SK-N-SH (cell line): ENCODE measurements around the gene SP2. TPM values are rescaled to one million over a fixed set of nuclear protein-coding genes. Genes with fewer than 3 reads are reported as not detected.

Experiments
- CTCF ChIA-PET: fragments of 300-600, 350-600 bp; formaldehyde crosslinking; extraction: SDS; loops from one replicate; lab custom pipeline; 2021; lab: Yijun Ruan, JAX
- POLR2A ChIA-PET: fragments of 350-600 bp; sonication (Branson Sonifier 250); formaldehyde crosslinking; extraction: SDS; loops from one replicate; lab custom pipeline; 2020; ENCODE audit warnings: antibody characterized with exemption, inconsistent platforms; lab: Yijun Ruan, JAX
- DNase-seq: peaks from one replicate; pipeline ENCODE4 v3.0.0; 2012
- H2AFZ ChIP-seq: fragments of 200-600 bp; sonication (generic); 2 replicates; pipeline ENCODE4 v1.8.1; 2016; ENCODE audit warnings: antibody characterized with exemption, mild to moderate bottlenecking, low read depth
- H3F3A ChIP-seq: fragments of 200-600 bp; sonication (generic); replicated peaks from 2 replicates; pipeline ENCODE3; 2016; ENCODE audit warnings: antibody characterized with exemption, mild to moderate bottlenecking; ENCODE audit not compliant: insufficient read depth
- H3K27ac ChIP-seq, 2 experiments: fragments of 200-500 bp in 1 of 2; fragments of 200-600 bp in 1 of 2; sonication (Bioruptor generic) in 1 of 2; sonication (generic), shearing (Covaris generic) in 1 of 2; 2 replicates each; pipeline versions ENCODE4 v1.5.1 to v1.6.1; 2014 to 2016; ENCODE audit warnings: low read depth in 2 of 2, inconsistent platforms in 1 of 2, low read length in 1 of 2, mild to moderate bottlenecking in 1 of 2, mixed read lengths in 1 of 2
- H3K27me3 ChIP-seq: fragments of 200-600 bp; sonication (generic), shearing (Covaris generic); 2 replicates; pipeline ENCODE4 v1.6.1; 2016; ENCODE audit warnings: mixed run types; ENCODE audit not compliant: insufficient read depth
- H3K36me3 ChIP-seq, 2 experiments: fragments of 200-500 bp in 1 of 2; fragments of 200-600 bp in 1 of 2; sonication (Bioruptor generic) in 1 of 2; sonication (generic) in 1 of 2; replicated peaks in 1 of 2; 2 replicates each; pipeline versions ENCODE3 to v1.5.1; 2014 to 2016; ENCODE audit warnings: low read length in 1 of 2, mild to moderate bottlenecking in 1 of 2; ENCODE audit not compliant: insufficient read depth in 2 of 2, control insufficient read depth in 1 of 2
- H3K4me1 ChIP-seq, 2 experiments: fragments of 200-500 bp in 1 of 2; fragments of 200-600 bp in 1 of 2; sonication (Bioruptor generic) in 1 of 2; sonication (generic), shearing (Covaris generic) in 1 of 2; 2 replicates each; pipeline versions ENCODE4 v1.5.1 to v1.6.1; 2014 to 2016; ENCODE audit warnings: low read depth in 1 of 2, low read length in 1 of 2, mixed run types in 1 of 2; ENCODE audit not compliant: insufficient read depth in 2 of 2, control insufficient read depth in 1 of 2
- H3K4me2 ChIP-seq: fragments of 200-600 bp; sonication (generic), shearing (Covaris generic); 2 replicates; pipeline ENCODE4 v1.6.1; 2017; ENCODE audit warnings: mixed run types
- H3K4me3 ChIP-seq, 2 experiments: fragments of 200-500 bp in 1 of 2; fragments of 200-600 bp in 1 of 2; sonication (Bioruptor generic) in 1 of 2; sonication (generic), shearing (Covaris generic) in 1 of 2; 2 replicates each; pipeline versions ENCODE4 v1.5.1 to v1.8.1; 2014 to 2016; ENCODE audit warnings: low read depth in 2 of 2, inconsistent platforms in 1 of 2, low read length in 1 of 2, mild to moderate bottlenecking in 1 of 2, mixed read lengths in 1 of 2, moderate library complexity in 1 of 2
- H3K79me2 ChIP-seq: fragments of 200-600 bp; sonication (generic); 2 replicates; pipeline ENCODE4 v1.8.1; 2017; ENCODE audit warnings: mild to moderate bottlenecking; ENCODE audit not compliant: insufficient read depth
- H3K9ac ChIP-seq: fragments of 200-600 bp; sonication (generic); 2 replicates; pipeline ENCODE4 v1.6.1; 2017; ENCODE audit warnings: mixed run types
- H3K9me2 ChIP-seq: fragments of 200-600 bp; sonication (generic); 2 replicates; pipeline ENCODE4 v1.6.1; 2017; ENCODE audit warnings: mixed run types
- H3K9me3 ChIP-seq: fragments of 200-600 bp; sonication (generic); 2 replicates; pipeline ENCODE4 v1.6.1; 2017; ENCODE audit warnings: mixed run types, mild to moderate bottlenecking, moderate library complexity
- H4K20me1 ChIP-seq: fragments of 200-600 bp; sonication (generic); 2 replicates; pipeline ENCODE4 v1.6.1; 2017; ENCODE audit warnings: mild to moderate bottlenecking, mixed run types; ENCODE audit not compliant: insufficient read depth
- CHD2 ChIP-seq: fragments of 150-350 bp; IDR thresholded peaks from 2 replicates; pipeline ENCODE4 v1.6.1; 2018; ENCODE audit warnings: low read length; ENCODE audit not compliant: partially characterized antibody
- EP300 ChIP-seq, 2 experiments: IDR thresholded peaks; 2 replicates each; pipeline versions ENCODE4 v1.4.0 to v1.6.1; 2012; ENCODE audit warnings: borderline replicate concordance in 1 of 2, low read depth in 1 of 2, low read length in 1 of 2
- EZH2phosphoT487 ChIP-seq: fragments of 200-600 bp; sonication (generic); IDR thresholded peaks from 2 replicates; pipeline ENCODE4 v1.6.1; 2017; ENCODE audit warnings: low read depth, mixed run types, mild to moderate bottlenecking, antibody characterized with exemption, moderate library complexity, borderline replicate concordance
- FOXM1 ChIP-seq: IDR thresholded peaks from 2 replicates; pipeline ENCODE4 v1.4.0; 2012; ENCODE audit warnings: low read depth, mild to moderate bottlenecking
- GATA2 ChIP-seq: sonication (generic); formaldehyde crosslinking; IDR thresholded peaks from 2 replicates; pipeline ENCODE4 v1.5.0; 2020; ENCODE audit warnings: mild to moderate bottlenecking, missing genetic modification reagents
- JUND ChIP-seq: IDR thresholded peaks from 2 replicates; pipeline ENCODE4 v1.4.0; 2012
- MEF2A ChIP-seq: IDR thresholded peaks from 2 replicates; pipeline ENCODE4 v1.4.0; 2012; ENCODE audit warnings: low read depth, borderline replicate concordance
- MXI1 ChIP-seq: IDR thresholded peaks from 2 replicates; pipeline ENCODE4 v1.6.1; 2012; ENCODE audit warnings: mild to moderate bottlenecking, low read depth, low read length, improper control_type of control experiment
- RAD21 ChIP-seq: IDR thresholded peaks from 2 replicates; pipeline ENCODE4 v1.6.1; 2012; ENCODE audit warnings: mild to moderate bottlenecking, low read length
- REST ChIP-seq: IDR thresholded peaks from 2 replicates; pipeline ENCODE4 v1.6.1; 2012; ENCODE audit warnings: mild to moderate bottlenecking, low read depth, low read length, moderate library complexity
- RFX5 ChIP-seq: IDR thresholded peaks from 2 replicates; pipeline ENCODE4 v1.6.1; 2012; ENCODE audit warnings: mild to moderate bottlenecking, improper control_type of control experiment, low read length
- SMC3 ChIP-seq: IDR thresholded peaks from 2 replicates; pipeline ENCODE4 v1.6.1; 2012; ENCODE audit warnings: low read depth, low read length, improper control_type of control experiment
- TCF12 ChIP-seq: IDR thresholded peaks from 2 replicates; pipeline ENCODE4 v1.4.0; 2012
- WGBS: methylation state at CpG from one replicate; pipeline ENCODE4 v1.1.6; 2017; ENCODE audit warnings: low lambda C conversion rate; 5-methylcytosine and 5-hydroxymethylcytosine counted together
- polyA plus RNA-seq, 3 experiments: library from polyadenylated mRNA; depleted of rRNA; stranded (reverse); fragments of >200 nt; gene quantifications; 2 replicates each; pipeline ENCODE4 v1.2.3, GENCODE V29; 2012

The SP2 gene
- polyA plus RNA-seq, 1 of the 3 experiments (the other 2 are of a cell fraction): 16.7 TPM

- H3K4me1 ChIP-seq: peaks cover 3 to 8% of the 10 kb centered on the region in 2 experiments; a peak in 2 of 4 replicates
- H3F3A ChIP-seq: peaks cover 4% of the 10 kb centered on the region
- no peaks in the 10 kb centered on the region for H3K9me3 ChIP-seq
- POLR2A ChIA-PET: no interaction called here
- peaks cover 19% of the 10 kb centered on the region; the same call in 1 of the 2 replicates for H3K79me2 ChIP-seq
- CTCF ChIA-PET: no interaction called here
- DNase-seq: no peak
- H3K36me3 ChIP-seq: no peaks in the 10 kb centered on the region
- no peak for TF ChIP-seq RFX5
- TF ChIP-seq REST: no peak
- TF ChIP-seq RAD21: no peak
- TF ChIP-seq EP300 (IDR thresholded peaks at IDR 0.05; ENCODE audit: borderline replicate concordance in 1 of 2, low read depth in 1 of 2, low read length in 1 of 2): no peak
- TF ChIP-seq CHD2: no peak
- no peak for TF ChIP-seq SMC3
- no peak for TF ChIP-seq JUND
- no peak for TF ChIP-seq MEF2A
- no peak for TF ChIP-seq FOXM1
- 95% methylated on average over 3 of the region's 3 CpGs for WGBS
- H3K4me3 ChIP-seq: no peak overlapping the region
- no peak overlapping the region for H3K9ac ChIP-seq
- H2AFZ ChIP-seq: no peak overlapping the region
- H3K4me2 ChIP-seq: no peak overlapping the region
- H3K27ac ChIP-seq: no peak overlapping the region
- no peaks in the 10 kb centered on the region for H3K9me2 ChIP-seq
- no peaks in the 10 kb centered on the region for H3K27me3 ChIP-seq
- H4K20me1 ChIP-seq: no peaks in the 10 kb centered on the region
Measured at GRCh38 chr17:47906443-47906842, 10.4 kb downstream of the SP2 start.

- no peaks in the 10 kb centered on the region for H3K9me3 ChIP-seq
- no peak for DNase-seq
- peaks cover 4% of the 10 kb centered on the region for H3F3A ChIP-seq
- no peak overlapping the region for H2AFZ ChIP-seq
- no peaks in the 10 kb centered on the region for H4K20me1 ChIP-seq
- no peaks in the 10 kb centered on the region for H3K9me2 ChIP-seq
- peaks cover 3 to 8% of the 10 kb centered on the region in 2 experiments; a peak in 2 of 4 replicates for H3K4me1 ChIP-seq
- no peak overlapping the region; the same call in 1 of the 2 replicates for H3K4me2 ChIP-seq
- peaks cover 7% of the 10 kb centered on the region; the same call in 1 of the 2 replicates for H3K79me2 ChIP-seq
- no peak overlapping the region for H3K27ac ChIP-seq
- H3K36me3 ChIP-seq: no peaks in the 10 kb centered on the region
- no peak overlapping the region for H3K4me3 ChIP-seq
- POLR2A ChIA-PET: interaction anchor here (0.7 kb wide), 1 partner anchor 169 kb away, joined by 4 read pairs; no protein-coding TSS in a partner anchor
- no peaks in the 10 kb centered on the region for H3K27me3 ChIP-seq
- 81% methylated on average over 8 of the region's 8 CpGs for WGBS
- H3K9ac ChIP-seq: no peak overlapping the region
- TF ChIP-seq GATA2 (CRISPR knock-in tag): no peak
- no peak for TF ChIP-seq TCF12
- no peak for TF ChIP-seq MXI1
- no peak for TF ChIP-seq EZH2phosphoT487
- no peak for TF ChIP-seq REST
- TF ChIP-seq RAD21: no peak
- CTCF ChIA-PET: interaction anchor here (0.9 to 1.4 kb wide), 2 partner anchors 24 to 65 kb away, joined by 3 to 4 read pairs; no protein-coding TSS in a partner anchor
Measured at GRCh38 chr17:47907932-47908562, 12.0 kb downstream of the SP2 start.
